HEK293T (cell line): ENCODE results near the gene TEPSIN.

Experiments
- CTCF ChIA-PET: fragments of 350-600 bp; formaldehyde crosslinking; extraction: SDS; loops from one replicate; lab custom pipeline; 2021; ENCODE audit warnings: antibody characterized with exemption, inconsistent platforms; lab: Yijun Ruan, JAX
- POLR2A ChIA-PET: fragments of 350-600 bp; formaldehyde crosslinking; extraction: SDS; loops from one replicate; lab custom pipeline; 2020; ENCODE audit warnings: antibody characterized with exemption, inconsistent platforms; lab: Yijun Ruan, JAX
- DNase-seq: peaks from one replicate; pipeline ENCODE4 v3.0.0; 2012; ENCODE audit warnings: mixed read lengths; ENCODE audit errors: extremely low spot score
- ARNT ChIP-seq: fragments of 450-650 bp; IDR thresholded peaks from 2 replicates; pipeline ENCODE4 v1.6.1; 2017; ENCODE audit warnings: mild to moderate bottlenecking
- BHLHE40 ChIP-seq: fragments of 450-650 bp; IDR thresholded peaks from 2 replicates; pipeline ENCODE4 v1.6.1; 2016; ENCODE audit warnings: mild to moderate bottlenecking, moderate library complexity, borderline replicate concordance
- CTBP1 ChIP-seq: fragments of 450-650 bp; IDR thresholded peaks from 2 replicates; pipeline ENCODE4 v1.6.1; 2016; ENCODE audit warnings: borderline replicate concordance
- ELF4 ChIP-seq: fragments of 450-650 bp; IDR thresholded peaks from 2 replicates; pipeline ENCODE4 v1.6.1; 2017; ENCODE audit warnings: antibody characterized with exemption
- FOXA1 ChIP-seq: fragments of 450-650 bp; IDR thresholded peaks from 2 replicates; pipeline ENCODE4 v1.6.1; 2016; ENCODE audit warnings: mild to moderate bottlenecking
- FOXK2 ChIP-seq: fragments of 450-650 bp; IDR thresholded peaks from 2 replicates; pipeline ENCODE4 v1.6.1; 2016; ENCODE audit warnings: mild to moderate bottlenecking
- FOXM1 ChIP-seq: fragments of 450-650 bp; IDR thresholded peaks from 2 replicates; pipeline ENCODE4 v1.6.1; 2017; ENCODE audit warnings: mild to moderate bottlenecking, borderline replicate concordance
- HDGF ChIP-seq: fragments of 450-650 bp; IDR thresholded peaks from 2 replicates; pipeline ENCODE4 v1.6.1; 2017; ENCODE audit warnings: antibody characterized with exemption, borderline replicate concordance
- L3MBTL2 ChIP-seq: fragments of 450-650 bp; conservative IDR thresholded peaks from 2 replicates; pipeline ENCODE4 v1.6.1; 2016; ENCODE audit warnings: mild to moderate bottlenecking
- LEF1 ChIP-seq: fragments of 450-650 bp; IDR thresholded peaks from 2 replicates; pipeline ENCODE4 v1.6.1; 2017; ENCODE audit warnings: mild to moderate bottlenecking, borderline replicate concordance
- NFRKB ChIP-seq: fragments of 450-650 bp; IDR thresholded peaks from 2 replicates; pipeline ENCODE4 v1.6.1; 2016; ENCODE audit warnings: mild to moderate bottlenecking, moderate library complexity
- SP1 ChIP-seq: fragments of 450-650 bp; IDR thresholded peaks from 2 replicates; pipeline ENCODE4 v1.6.1; 2017
- SUZ12 ChIP-seq: fragments of 450-650 bp; IDR thresholded peaks from 2 replicates; pipeline ENCODE4 v1.6.1; 2016; ENCODE audit warnings: mild to moderate bottlenecking
- TARDBP ChIP-seq: fragments of 450-650 bp; IDR thresholded peaks from 2 replicates; pipeline ENCODE4 v1.6.1; 2016
- ZNF384 ChIP-seq: fragments of 450-650 bp; IDR thresholded peaks from 2 replicates; pipeline ENCODE4 v1.6.1; 2016
- TF ChIP-seq, protein P1 (sequence below): fragments of 450-650 bp; IDR thresholded peaks from 2 replicates; pipeline ENCODE4 v1.6.1; 2016

Gene TEPSIN

GRCh38 chr17:81196505-81197408 lies 42.1 kb downstream of the TEPSIN start:
- POLR2A ChIA-PET = no interaction called here
- DNase-seq = no peak
- no peak for TF ChIP-seq SP1
- TF ChIP-seq ARNT = no peak
- no peak for TF ChIP-seq LEF1
- TF ChIP-seq HDGF = no peak
- TF ChIP-seq BHLHE40 = no peak
- TF ChIP-seq FOXK2 = no peak
- no peak for TF ChIP-seq FOXM1
- TF ChIP-seq ELF4 = no peak
- TF ChIP-seq L3MBTL2 = no peak
- no peak for TF ChIP-seq SUZ12
- no peak for TF ChIP-seq ZNF384
- TF ChIP-seq NFRKB = no peak
- TF ChIP-seq CTBP1 = no peak
- TF ChIP-seq FOXA1 = no peak
- no peak for TF ChIP-seq TARDBP
- TF ChIP-seq, protein P1, sequence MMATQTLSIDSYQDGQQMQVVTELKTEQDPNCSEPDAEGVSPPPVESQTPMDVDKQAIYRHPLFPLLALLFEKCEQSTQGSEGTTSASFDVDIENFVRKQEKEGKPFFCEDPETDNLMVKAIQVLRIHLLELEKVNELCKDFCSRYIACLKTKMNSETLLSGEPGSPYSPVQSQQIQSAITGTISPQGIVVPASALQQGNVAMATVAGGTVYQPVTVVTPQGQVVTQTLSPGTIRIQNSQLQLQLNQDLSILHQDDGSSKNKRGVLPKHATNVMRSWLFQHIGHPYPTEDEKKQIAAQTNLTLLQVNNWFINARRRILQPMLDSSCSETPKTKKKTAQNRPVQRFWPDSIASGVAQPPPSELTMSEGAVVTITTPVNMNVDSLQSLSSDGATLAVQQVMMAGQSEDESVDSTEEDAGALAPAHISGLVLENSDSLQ = no peak
- CTCF ChIA-PET = no interaction called here

DNA sequence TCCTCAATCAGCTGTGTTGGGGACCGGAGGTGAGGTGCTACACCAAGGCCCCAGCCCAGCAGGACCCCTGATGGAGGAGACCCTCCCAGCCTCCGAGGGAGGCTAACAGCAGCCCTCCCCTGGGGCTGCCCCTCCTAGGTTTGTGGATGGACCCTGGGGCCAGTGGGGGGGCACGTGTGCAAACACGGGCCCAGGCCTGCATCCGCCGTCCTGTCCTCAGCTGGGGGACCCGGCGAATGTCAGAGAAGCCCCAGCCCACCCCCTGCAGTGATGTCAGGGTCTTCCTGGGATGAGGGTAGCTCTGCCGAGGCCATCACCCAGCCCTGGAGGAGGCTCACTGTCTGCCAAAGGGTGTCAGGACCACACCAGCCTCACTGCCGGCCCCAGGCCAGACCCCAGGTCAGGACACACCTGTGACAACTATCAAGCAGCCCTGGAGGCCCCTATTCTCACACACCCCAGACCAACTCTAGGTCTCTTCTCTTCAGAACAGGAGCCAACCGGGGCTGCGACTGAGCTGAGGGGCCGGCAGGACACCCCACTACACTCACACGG lies 42.8 kb downstream of the TEPSIN start:
- no peak for TF ChIP-seq L3MBTL2
- TF ChIP-seq FOXM1 = no peak
- no peak for TF ChIP-seq NFRKB
- no peak for TF ChIP-seq SUZ12
- TF ChIP-seq, protein P1 = no peak
- no peak for TF ChIP-seq TARDBP
- no peak for TF ChIP-seq ELF4
- TF ChIP-seq ZNF384 = no peak
- no peak for TF ChIP-seq BHLHE40
- no peak for TF ChIP-seq HDGF
- no peak for TF ChIP-seq FOXK2
- TF ChIP-seq FOXA1 = no peak
- no peak for TF ChIP-seq CTBP1
- TF ChIP-seq SP1 = no peak
- no peak for TF ChIP-seq LEF1
- no peak for TF ChIP-seq ARNT
- DNase-seq = no peak
- CTCF ChIA-PET = no interaction called here
- POLR2A ChIA-PET = no interaction called here

DNA sequence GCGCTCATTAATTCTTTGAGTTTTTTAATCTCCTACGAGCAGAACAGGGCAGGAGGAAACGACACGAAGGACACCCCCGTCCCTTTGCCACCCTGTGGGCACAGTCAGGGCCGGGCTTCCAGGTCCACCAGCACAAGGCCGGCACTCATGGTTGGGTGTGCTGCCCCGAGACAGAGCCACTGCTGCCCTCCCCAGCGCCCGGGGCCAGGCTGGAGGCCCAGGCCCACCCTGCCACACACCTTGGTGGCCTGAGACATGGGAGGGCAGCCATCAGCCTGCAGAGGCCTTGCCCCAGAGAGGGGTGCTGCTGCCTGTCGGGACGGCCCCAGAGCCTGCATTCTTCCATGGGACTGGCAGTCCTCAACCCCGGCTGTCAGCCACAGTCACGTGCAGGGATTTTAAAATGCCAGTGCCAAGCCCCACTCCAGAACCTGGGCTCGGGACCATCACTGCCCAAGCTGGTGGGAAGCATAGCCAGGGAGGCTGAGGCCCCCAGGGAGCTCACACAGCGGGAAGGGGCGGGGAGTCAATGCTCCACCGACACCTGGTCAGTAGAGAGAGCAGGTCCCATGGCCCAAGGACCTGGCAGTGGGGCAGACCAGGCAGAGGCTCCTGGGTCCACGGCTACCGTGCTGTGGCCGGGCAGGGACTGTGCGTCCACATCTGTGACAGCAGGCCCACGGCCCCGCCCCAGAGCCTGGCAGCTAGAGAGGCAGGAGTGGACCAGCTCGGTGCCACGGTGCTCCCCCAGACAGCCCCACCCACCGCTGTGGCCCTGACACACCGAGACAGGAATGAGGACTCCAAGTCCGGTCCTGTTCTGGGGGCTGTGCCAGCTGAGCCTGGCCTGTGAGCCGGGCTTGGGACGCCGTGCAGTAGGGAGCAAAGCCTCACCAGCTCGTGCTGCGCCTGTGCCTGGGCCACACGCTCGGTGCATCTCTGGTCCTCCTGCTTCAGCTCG lies 43.6 kb downstream of the TEPSIN start:
- CTCF ChIA-PET = no interaction called here

DNA sequence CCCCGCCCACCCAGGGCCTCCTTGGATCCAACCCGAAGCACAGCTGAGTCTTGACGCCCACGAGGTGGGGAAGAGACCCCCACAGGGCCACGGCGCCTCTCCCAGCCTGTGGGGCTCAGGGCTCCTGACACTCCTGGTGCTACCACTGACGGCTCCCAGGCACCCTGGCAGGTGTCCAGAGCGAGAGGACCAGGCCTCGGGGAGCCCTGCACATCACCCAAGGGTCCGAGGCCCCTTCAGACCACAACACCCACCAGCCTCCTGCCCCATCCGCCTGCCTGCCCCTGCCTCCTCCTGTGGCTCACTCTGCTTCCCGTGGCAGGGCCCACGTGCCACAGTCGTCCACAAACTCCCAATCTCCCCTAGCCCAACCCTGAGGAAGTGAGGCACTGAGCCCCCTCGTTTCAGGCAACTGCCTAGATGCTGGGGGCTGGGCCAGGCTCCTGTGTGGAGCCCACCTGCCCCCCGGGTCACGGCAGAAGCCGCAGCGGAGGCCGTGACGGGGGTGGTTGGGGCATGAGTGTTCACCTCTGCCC lies 44.6 kb downstream of the TEPSIN start:
- CTCF ChIA-PET = no interaction called here
- POLR2A ChIA-PET = no interaction called here
- no peak for TF ChIP-seq ELF4
- TF ChIP-seq, protein P1 = no peak
- no peak for TF ChIP-seq CTBP1
- TF ChIP-seq NFRKB = no peak
- no peak for TF ChIP-seq SUZ12
- no peak for TF ChIP-seq FOXM1
- no peak for TF ChIP-seq LEF1
- no peak for TF ChIP-seq SP1
- no peak for TF ChIP-seq ARNT
- TF ChIP-seq BHLHE40 = no peak
- no peak for TF ChIP-seq HDGF
- DNase-seq = no peak

More for the DNA sequence above, 43.6 kb downstream of the TEPSIN start:
- no peak for DNase-seq
- TF ChIP-seq SP1 (no peak), TARDBP (no peak), LEF1 (no peak), HDGF (no peak), ZNF384 (no peak), SUZ12 (no peak), FOXM1 (no peak), CTBP1 (no peak), FOXK2 (no peak), FOXA1 (no peak), L3MBTL2 (no peak), ARNT (no peak), NFRKB (no peak), BHLHE40 (no peak), ELF4 (no peak)
- TF ChIP-seq, protein P1 = no peak
- POLR2A ChIA-PET = interaction anchor here (0.6 kb wide), 1 partner anchor 13 kb away, joined by 3 read pairs; no protein-coding TSS in a partner anchor
